Posterior vena cava (tissue), 2 donors: ENCODE data around the gene CLINT1. TPM values are rescaled to one million over a fixed set of nuclear protein-coding genes. Genes with fewer than 3 reads are reported as not detected.
A peak's percentile ranks its signal among the peaks of the same experiment; 100 is the strongest.

Source experiments
- DNase-seq: peaks from one replicate; pipeline ENCODE4 v3.0.0-alpha.2; 2020; ENCODE audit warnings: low spot score
- intact Hi-C, 2 donors: fragments of 100-400 bp; cut with DNase I; formaldehyde crosslinking; loops; one replicate each; pipeline versions ENCODE4 v1.14.1 to v1.14.2; 2022 to 2023
- total RNA-seq, 2 donors: library from RNA; stranded (reverse); fragmentation: NEBNext Ultra II Directional; extraction: Animal tissue kit (Norgen Biotek cat#: 25700); gene quantifications; one replicate each; pipeline ENCODE4 v1.2.1, GENCODE V29; 2021
- donor health status: DM: yes; HTN: yes; CAD: no.
- donor health status: DM: yes; HTN: yes; CAD: no.

The CLINT1 gene
- total RNA-seq, 2 donors from 2014 or later, result 44.0 to 59.4 TPM

DNA sequence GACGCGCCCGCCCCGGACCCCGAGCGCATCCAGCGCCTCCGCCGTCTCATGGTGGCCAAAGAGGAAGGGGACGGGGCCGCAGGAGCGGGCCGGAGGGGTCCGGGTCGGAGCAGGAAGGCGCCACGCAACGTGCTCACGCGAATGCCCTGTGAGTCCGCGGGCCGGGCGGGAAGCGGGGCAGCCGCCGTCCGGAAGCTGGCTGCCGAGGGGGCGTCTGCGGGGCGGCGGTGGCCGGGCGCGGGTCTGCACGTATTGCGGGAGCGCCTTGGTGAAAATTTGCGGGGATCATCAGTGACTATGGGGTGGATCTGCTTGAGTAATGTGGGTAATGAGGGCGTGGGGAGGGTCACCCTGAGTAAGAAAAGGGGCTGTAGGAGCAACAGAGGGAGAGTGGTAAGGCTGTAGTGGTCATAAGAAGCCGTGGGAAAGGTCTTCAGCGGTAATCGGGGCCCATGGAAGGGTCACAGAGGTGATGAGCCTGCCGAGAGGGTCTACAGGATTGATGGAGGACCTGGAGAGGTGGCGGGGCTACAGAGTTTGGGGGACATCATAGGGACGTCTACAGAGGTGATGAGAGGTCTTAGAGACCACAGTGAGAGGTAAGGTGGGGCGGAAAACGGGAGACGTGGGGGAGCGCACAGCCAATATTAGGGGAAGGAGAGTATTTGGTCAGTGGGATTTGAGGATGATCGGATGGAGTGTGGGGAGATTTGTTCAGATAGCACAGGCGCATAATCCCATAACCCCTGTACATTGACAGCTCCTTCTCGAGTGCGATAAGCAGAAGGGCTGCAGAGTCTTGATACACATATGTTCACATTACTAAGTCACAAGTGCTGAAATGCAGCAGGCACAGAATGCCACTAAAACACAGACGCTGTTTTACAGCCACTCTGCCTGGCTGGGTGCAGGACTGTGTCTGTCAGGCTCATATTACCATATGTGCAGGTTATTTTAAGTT lies 114.6 kb downstream of the CLINT1 start:
- intact Hi-C loops, result no loop called here
- DNase-seq, result peak; percentile 85

DNA sequence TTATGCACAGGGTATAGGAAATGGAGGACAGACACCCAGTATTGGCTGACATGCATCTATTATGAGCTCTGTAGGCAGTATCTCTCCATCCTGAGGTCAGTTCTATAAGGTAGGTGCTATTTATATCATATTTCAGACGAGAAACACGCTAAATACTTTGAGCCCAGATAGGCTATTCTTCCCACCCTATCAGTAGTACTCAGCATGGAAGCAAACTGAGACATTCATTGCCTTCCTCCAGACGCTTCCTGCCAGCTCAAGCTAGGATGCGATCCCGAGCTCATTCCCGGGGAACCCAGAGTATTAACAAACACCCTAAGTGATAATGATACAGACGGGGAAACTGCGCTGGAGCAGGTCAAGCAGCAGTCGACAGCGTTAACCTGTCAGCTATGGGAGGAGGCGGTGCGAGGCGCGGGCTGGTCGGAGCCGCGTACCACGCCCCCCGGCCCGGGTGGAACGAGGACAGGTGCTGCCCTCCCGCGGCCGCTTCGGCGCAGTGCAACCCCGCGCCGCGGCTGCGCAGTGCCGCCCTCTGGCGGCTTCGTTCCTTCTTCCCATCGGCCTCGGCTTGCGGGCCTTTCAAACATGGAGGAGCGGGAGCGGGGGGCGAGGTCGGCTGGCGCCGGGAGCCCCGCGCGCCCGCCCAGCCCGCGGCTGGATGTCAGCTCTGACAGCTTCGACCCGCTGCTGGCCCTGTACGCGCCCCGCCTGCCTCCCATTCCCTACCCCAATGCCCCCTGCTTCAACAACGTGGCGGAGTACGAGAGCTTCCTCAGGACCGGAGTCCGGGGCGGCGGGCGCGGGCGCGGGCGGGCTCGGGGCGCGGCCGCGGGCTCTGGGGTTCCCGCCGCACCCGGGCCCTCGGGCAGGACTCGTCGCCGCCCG lies 115.5 kb downstream of the CLINT1 start, which contains the start of gene LSM11:
Gene LSM11 (plus strand): TSS at position 550 of the 888 bp plus-strand sequence. CDS start 39 bp downstream, at position 589.
- intact Hi-C loops, result no loop called here
- DNase-seq, result peak; percentile 96

DNA sequence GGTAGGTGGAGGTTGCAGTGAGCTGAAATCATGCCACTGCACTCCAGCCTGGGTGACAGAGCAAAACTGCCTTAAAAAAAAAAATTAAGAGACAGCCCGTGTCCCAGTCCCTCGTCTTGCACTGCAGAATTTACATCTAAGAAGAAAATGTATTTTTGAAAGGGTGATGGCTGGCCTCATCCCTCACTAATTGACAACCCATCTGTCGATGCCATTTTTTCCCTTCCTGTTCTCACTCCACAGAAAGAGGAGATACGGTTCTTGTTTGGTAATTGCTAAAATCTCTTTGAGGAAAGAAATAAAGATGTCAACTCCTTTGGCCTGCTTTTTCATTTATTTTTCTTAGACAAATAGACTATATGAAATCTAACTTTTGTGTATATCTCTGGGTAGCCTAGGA lies 117.8 kb downstream of the CLINT1 start:
- intact Hi-C loops, result no loop called here
- no peak for DNase-seq

DNA sequence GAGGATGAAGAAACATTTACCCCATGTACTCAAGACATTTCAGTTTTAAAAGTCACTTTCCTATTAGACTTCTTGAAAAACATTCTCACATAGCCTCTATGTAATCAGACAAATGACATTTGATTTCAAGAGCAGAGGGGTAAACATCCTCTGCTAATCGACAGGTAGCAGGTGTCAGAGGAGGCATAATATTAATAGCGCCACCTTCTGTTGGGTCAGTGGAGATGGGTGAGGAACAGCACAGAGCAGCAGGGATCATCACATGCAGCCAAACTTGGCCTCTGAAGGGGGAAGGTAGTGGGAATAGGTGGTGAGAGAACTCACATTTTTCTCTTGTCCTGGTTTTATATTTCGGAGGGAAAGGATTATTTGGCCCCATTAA lies 118.7 kb downstream of the CLINT1 start:
- DNase-seq, result no peak
- intact Hi-C loops, result no loop called here

DNA sequence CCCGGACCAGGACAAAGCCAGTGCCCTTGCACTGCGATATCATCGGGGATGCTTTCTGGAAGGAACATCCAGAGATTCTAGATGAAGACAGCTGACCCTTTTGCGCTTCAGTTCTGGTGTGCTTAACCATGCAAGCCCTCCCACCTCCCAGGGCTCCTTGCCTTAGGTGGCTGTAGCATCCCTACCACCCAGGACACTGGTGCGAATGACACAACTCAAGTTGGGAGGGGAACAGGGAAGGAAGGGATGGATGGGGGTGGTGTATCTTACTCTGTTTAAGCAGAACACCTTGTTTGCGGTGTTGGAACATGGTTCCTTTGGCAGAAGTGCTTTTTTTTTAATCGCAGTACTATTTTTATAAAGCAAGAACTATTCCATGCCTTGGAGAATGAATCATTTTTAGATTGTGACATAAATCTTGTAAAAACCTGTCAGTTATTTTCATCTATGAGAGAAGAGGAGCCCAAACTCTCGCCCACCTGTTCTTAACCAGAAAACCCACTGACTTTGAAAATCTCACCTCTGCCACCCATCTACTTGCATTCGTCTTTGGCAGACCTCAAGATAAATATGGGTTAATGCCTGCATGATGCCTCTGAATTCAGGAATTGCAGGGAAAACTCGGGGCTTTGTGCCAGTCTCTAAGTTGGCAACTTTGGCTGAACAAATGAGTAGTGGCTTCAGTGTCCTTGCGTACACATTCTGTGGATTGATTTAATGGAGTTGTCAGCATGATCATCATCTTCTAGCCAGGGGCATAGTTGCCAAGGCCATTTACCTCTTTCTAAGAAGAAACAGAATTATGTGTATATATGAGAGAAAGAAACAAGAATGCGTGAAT lies 119.3 kb downstream of the CLINT1 start:
- intact Hi-C loops, result no loop called here
- DNase-seq, result no peak

DNA sequence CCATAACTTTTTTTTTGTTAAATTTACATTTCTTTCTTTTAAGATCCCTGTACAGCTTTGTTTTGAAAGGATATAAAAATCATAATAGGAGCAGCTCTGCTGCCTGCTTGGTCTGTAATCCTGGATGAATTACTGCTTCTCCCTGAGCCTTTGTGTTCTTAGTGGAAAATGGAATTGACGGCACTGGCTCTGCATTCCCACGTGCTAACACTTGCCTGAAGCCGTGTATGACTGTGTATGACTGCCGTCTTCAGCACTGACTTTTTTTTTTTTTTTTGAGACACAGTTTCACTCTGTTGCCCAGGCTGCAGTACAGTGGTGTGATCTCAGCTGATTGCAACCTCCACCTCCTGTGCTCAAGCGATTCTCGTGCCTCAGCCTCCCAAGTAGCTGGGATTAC lies 123.0 kb downstream of the CLINT1 start:
- intact Hi-C loops, result no loop called here
- DNase-seq, result no peak

Other genes with a start within 250 kb of the CLINT1 start
- gene SOX30, start 206.7 kb downstream of the CLINT1 start, total RNA-seq, result under 1 TPM; 0.23 to 0.29 TPM
- gene C5orf52, start 187.6 kb downstream of the CLINT1 start, total RNA-seq, result not detected
- 1 to 10 TPM; 7.4 to 8.4 TPM for gene THG1L, start 127.7 kb downstream of the CLINT1 start, total RNA-seq
- gene LSM11, start 115.4 kb downstream of the CLINT1 start, total RNA-seq, result 1 to 10 TPM; 5.8 to 8.1 TPM